A549 (cell line): ENCODE data around the gene PLCB2. TPM values are rescaled to one million over a fixed set of nuclear protein-coding genes. Genes with fewer than 3 reads are reported as not detected.

Experiments
- ATAC-seq, 2 experiments: fragments of 200-7000 bp in 1 of 2; fragments of >200 bp in 1 of 2; cut with Nextera tagmentation in 1 of 2; cut with Tn5 transposase in 1 of 2; 3 replicates each; pipeline versions ENCODE4 v1.8.0 to v1.9.1; 2018 to 2020; ENCODE audit warnings: mild to moderate bottlenecking in 1 of 2, moderate library complexity in 1 of 2
- CTCF ChIA-PET: fragments of 300-600 bp; sonication (Branson Sonifier 250); formaldehyde crosslinking; extraction: SDS; loops from one replicate; lab custom pipeline; 2021; ENCODE audit warnings: antibody characterized with exemption, inconsistent platforms; lab: Yijun Ruan, JAX
- POLR2A ChIA-PET: fragments of 350-600 bp; formaldehyde crosslinking; extraction: SDS; loops from one replicate; lab custom pipeline; 2021; ENCODE audit warnings: antibody characterized with exemption, inconsistent platforms; lab: Yijun Ruan, JAX
- DNase-seq, 2 experiments: peaks; one replicate each; pipeline versions ENCODE4 v3.0.0 to v3.0.0-alpha.2; 2011 to 2016; ENCODE audit warnings: low read depth in 1 of 2, low spot score in 1 of 2
- FAIRE-seq: peaks from 2 replicates; lab custom pipeline; 2011; peaks lifted over from hg19 to GRCh38; lab: Jason Lieb, UNC
- H3K27ac ChIP-seq, 2 experiments: fragments of >200 bp; sonication (Bioruptor Twin); formaldehyde crosslinking; 3 replicates each; pipeline ENCODE4 v1.5.1; 2016 to 2017
- H3K4me1 ChIP-seq: fragments of >200 bp; sonication (Bioruptor Twin); formaldehyde crosslinking; 3 replicates; pipeline ENCODE4 v1.6.1; 2016
- H3K4me2 ChIP-seq: fragments of >200 bp; sonication (Bioruptor Twin); formaldehyde crosslinking; 3 replicates; pipeline ENCODE4 v1.6.1; 2016
- H3K4me3 ChIP-seq: fragments of >200 bp; sonication (Bioruptor Twin); formaldehyde crosslinking; 3 replicates; pipeline ENCODE4 v1.5.1; 2016
- H3K9me3 ChIP-seq: fragments of >200 bp; sonication (Bioruptor Twin); formaldehyde crosslinking; 3 replicates; pipeline ENCODE4 v1.6.1; 2016
- BHLHE40 ChIP-seq: IDR thresholded peaks from 2 replicates; pipeline ENCODE4 v1.6.1; 2012; ENCODE audit warnings: low read depth, low read length, inconsistent platforms
- CBX2 ChIP-seq: fragments of 200-600 bp; sonication (generic); IDR thresholded peaks from 2 replicates; pipeline ENCODE4 v1.6.1; 2016; ENCODE audit warnings: low read depth, mild to moderate bottlenecking, borderline replicate concordance
- CBX8 ChIP-seq: fragments of 200-600 bp; sonication (generic); IDR thresholded peaks from 2 replicates; pipeline ENCODE4 v1.6.1; 2016
- CHD2 ChIP-seq: fragments of 150-350 bp; IDR thresholded peaks from 2 replicates; pipeline ENCODE4 v1.6.1; 2014; ENCODE audit warnings: low read length; ENCODE audit not compliant: partially characterized antibody
- CHD4 ChIP-seq: fragments of 200-600 bp; sonication (generic); IDR thresholded peaks from 2 replicates; pipeline ENCODE4 v1.6.1; 2016; ENCODE audit warnings: antibody characterized with exemption, mild to moderate bottlenecking, borderline replicate concordance
- E2F6 ChIP-seq: IDR thresholded peaks from 2 replicates; pipeline ENCODE4 v1.6.1; 2012; ENCODE audit warnings: low read depth, borderline replicate concordance
- EP300 ChIP-seq, 2 experiments: fragments of >200 bp; sonication (Bioruptor Twin); formaldehyde crosslinking; IDR thresholded peaks; 2 replicates in 1 of 2; 3 replicates in 1 of 2; pipeline ENCODE4 v1.6.1; 2016 to 2017
- HDAC2 ChIP-seq: fragments of 200-600 bp; sonication (generic); IDR thresholded peaks from 2 replicates; pipeline ENCODE4 v1.6.1; 2016
- JUN ChIP-seq, 2 experiments: fragments of >200 bp; sonication (Bioruptor Twin); formaldehyde crosslinking; IDR thresholded peaks; 2 replicates in 1 of 2; 3 replicates in 1 of 2; pipeline ENCODE4 v1.6.1; 2016 to 2017
- KDM1A ChIP-seq: fragments of 200-600 bp; sonication (generic); IDR thresholded peaks from 2 replicates; pipeline ENCODE4 v1.6.1; 2016; ENCODE audit warnings: low read depth, mild to moderate bottlenecking
- MAFK ChIP-seq: fragments of 450-650 bp; IDR thresholded peaks from 2 replicates; pipeline ENCODE4 v1.6.1; 2014; ENCODE audit not compliant: partially characterized antibody
- MAX ChIP-seq: IDR thresholded peaks from 2 replicates; pipeline ENCODE4 v1.6.1; 2012
- NPAS2 ChIP-seq: fragments of 250-450 bp; sonication (Bioruptor Pico); IDR thresholded peaks from 2 replicates; pipeline ENCODE4 v1.8.0; 2022; ENCODE audit warnings: mild to moderate bottlenecking, moderate library complexity, borderline replicate concordance
- PHF8 ChIP-seq: fragments of 200-600 bp; sonication (generic); IDR thresholded peaks from 2 replicates; pipeline ENCODE4 v1.6.1; 2016; ENCODE audit warnings: low read depth, mild to moderate bottlenecking, antibody characterized with exemption, moderate library complexity, borderline replicate concordance
- POLR2A ChIP-seq: IDR thresholded peaks from 2 replicates; pipeline ENCODE4 v1.6.1; 2012; ENCODE audit warnings: mild to moderate bottlenecking, low read length
- RAD21 ChIP-seq, 2 experiments: fragments of >200 bp in 1 of 2; sonication (Bioruptor Twin) in 1 of 2; formaldehyde crosslinking in 1 of 2; IDR thresholded peaks in 1 of 2; conservative IDR thresholded peaks in 1 of 2; 2 replicates in 1 of 2; 3 replicates in 1 of 2; pipeline ENCODE4 v1.6.1; 2012 to 2018; ENCODE audit warnings: inconsistent platforms in 1 of 2
- SREBF2 ChIP-seq: fragments of 450-650 bp; IDR thresholded peaks from 2 replicates; pipeline ENCODE4 v1.6.1; 2014; ENCODE audit warnings: mild to moderate bottlenecking, moderate library complexity
- TFCP2L1 ChIP-seq: fragments of 250-450 bp; sonication (Bioruptor Pico); IDR thresholded peaks from 2 replicates; pipeline ENCODE4 v1.5.0; 2021; ENCODE audit warnings: mild to moderate bottlenecking
- TP53 ChIP-seq: fragments of 250-450 bp; sonication (Bioruptor Pico); IDR thresholded peaks from 2 replicates; pipeline ENCODE4 v1.5.0; 2021; ENCODE audit warnings: mild to moderate bottlenecking, moderate library complexity
- WGBS: methylation state at CpG from one replicate; pipeline ENCODE4 v1.1.6; 2017; ENCODE audit errors: missing lambda C conversion rate; 5-methylcytosine and 5-hydroxymethylcytosine counted together
- polyA plus RNA-seq, 4 experiments: library from polyadenylated mRNA; depleted of rRNA in 3 of 4; stranded (reverse); fragments of >200 nt; fragmentation: RNase III in 1 of 4; extraction: RNeasy Plus Mini Kit Qiagen cat#74134 plus additional on column Dnase treatment in 1 of 4; gene quantifications; 2 replicates in 3 of 4; 3 replicates in 1 of 4; pipeline ENCODE4 v1.2.3, GENCODE V29; 2011 to 2017
- TF ChIP-seq, protein P1 (sequence below): fragments of >200 bp; sonication (Bioruptor Twin); formaldehyde crosslinking; IDR thresholded peaks from 3 replicates; pipeline ENCODE4 v1.5.1; 2016
- TF ChIP-seq, protein P2 (sequence below): fragments of 250-450 bp; sonication (Bioruptor Pico); IDR thresholded peaks from 2 replicates; pipeline ENCODE4 v1.5.0; 2020; ENCODE audit warnings: low read depth, mild to moderate bottlenecking, moderate library complexity
- TF ChIP-seq, protein P3 (sequence below): fragments of >200 bp; sonication (Bioruptor Twin); formaldehyde crosslinking; IDR thresholded peaks from 2 replicates; pipeline ENCODE4 v1.6.1; 2016

PLCB2 gene
- polyA plus RNA-seq, 2 of the 4 experiments (the other 2 are of a cell fraction) = 0.30 to 0.49 TPM

DNA sequence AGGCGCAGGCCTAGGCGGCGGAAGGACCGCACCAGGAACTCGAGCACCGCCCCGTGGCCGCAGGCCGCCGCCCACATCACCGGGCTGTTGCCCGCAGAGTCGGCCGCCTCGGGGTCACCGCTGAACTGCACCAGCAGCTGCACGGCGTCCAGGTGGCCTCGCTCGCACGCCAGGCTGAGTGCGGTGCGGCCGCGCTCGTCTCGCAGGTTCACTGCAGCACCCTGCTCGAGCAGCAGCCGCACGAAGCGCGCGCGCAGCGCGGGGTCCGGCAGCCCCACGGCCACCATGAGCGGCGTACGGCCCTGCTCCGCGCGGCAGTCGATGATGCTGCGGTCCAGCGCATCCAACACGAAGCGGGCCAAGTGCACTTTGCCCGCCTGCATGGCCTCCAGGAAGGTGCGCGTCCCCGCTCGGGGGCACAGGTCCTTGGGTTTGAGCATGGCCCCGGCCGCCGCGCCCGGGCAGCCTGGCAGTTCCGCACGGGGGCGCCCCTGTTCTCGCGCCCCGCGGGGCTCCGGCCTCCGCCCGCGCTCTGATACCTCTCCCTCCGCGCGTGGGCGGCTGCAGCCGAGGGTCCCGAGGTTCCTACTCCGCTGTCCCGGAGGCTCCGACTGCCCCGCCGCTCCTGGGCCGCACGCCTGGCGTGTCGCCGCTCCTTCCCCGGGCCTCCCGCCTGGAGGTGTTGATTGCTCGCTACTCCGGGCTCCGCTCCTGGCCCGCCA, 25.4 kb downstream of the PLCB2 start:
- ChIA-PET POLR2A (no interaction called here), CTCF (interaction anchor here (0.8 to 2.8 kb wide), 16 partner anchors 8 to 237 kb away, joined by 3 to 16 read pairs (median 4); no protein-coding TSS in a partner anchor)
- Histone ChIP-seq H3K4me2 (peak overlapping the region; percentile 91), H3K4me1 (peaks cover 5% of the 10 kb centered on the region; the same call in 1 of the 3 replicates), H3K9me3 (no peaks in the 10 kb centered on the region), H3K27ac (peak overlapping the region; percentile 72 to 86), H3K4me3 (peak overlapping the region; percentile 65)
- DNase-seq (peak; percentile 63 to 64), ATAC-seq (peak; percentile 63 to 81), FAIRE-seq (no peak)
- TF ChIP-seq MAX (peak; percentile 59; the same call in 1 of the 2 replicates), JUN (IDR thresholded peaks at IDR 0.05) (peak in 1 of 2 experiments; percentile 26; a peak in 1 of 5 replicates), SREBF2 (no peak), E2F6 (0 out of 2 replicates have a peak, but pooled peaks have one; percentile 51), TP53 (CRISPR knock-in tag) (no peak), POLR2A (peak; percentile 17)
- TF ChIP-seq, protein P1, sequence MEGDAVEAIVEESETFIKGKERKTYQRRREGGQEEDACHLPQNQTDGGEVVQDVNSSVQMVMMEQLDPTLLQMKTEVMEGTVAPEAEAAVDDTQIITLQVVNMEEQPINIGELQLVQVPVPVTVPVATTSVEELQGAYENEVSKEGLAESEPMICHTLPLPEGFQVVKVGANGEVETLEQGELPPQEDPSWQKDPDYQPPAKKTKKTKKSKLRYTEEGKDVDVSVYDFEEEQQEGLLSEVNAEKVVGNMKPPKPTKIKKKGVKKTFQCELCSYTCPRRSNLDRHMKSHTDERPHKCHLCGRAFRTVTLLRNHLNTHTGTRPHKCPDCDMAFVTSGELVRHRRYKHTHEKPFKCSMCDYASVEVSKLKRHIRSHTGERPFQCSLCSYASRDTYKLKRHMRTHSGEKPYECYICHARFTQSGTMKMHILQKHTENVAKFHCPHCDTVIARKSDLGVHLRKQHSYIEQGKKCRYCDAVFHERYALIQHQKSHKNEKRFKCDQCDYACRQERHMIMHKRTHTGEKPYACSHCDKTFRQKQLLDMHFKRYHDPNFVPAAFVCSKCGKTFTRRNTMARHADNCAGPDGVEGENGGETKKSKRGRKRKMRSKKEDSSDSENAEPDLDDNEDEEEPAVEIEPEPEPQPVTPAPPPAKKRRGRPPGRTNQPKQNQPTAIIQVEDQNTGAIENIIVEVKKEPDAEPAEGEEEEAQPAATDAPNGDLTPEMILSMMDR = peak; percentile 62
- 0% methylated on average over 4 of the region's 92 CpGs for WGBS

DNA sequence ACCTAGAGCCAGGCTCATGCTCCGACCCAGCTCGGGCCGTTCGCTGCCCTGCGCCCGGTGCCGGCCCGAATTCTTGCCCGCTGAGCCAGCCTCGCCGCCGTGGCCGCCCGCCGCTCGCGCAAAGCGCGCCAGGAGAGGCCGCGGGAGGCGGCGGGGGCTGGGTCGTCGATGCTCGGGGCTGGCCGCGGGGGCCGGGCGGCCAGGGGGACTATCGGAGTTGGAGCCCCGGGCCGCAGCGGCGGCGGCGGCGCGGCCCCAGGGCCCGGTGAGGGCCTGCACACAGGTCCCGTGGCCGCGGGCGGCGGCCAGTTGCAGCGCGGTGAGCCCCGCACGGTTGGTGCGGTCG, 26.0 kb downstream of the PLCB2 start:
- ATAC-seq = no peak
- peak overlapping the region; percentile 65 for H3K4me3 ChIP-seq
- peak overlapping the region; percentile 91 for H3K4me2 ChIP-seq
- TF ChIP-seq, protein P2, sequence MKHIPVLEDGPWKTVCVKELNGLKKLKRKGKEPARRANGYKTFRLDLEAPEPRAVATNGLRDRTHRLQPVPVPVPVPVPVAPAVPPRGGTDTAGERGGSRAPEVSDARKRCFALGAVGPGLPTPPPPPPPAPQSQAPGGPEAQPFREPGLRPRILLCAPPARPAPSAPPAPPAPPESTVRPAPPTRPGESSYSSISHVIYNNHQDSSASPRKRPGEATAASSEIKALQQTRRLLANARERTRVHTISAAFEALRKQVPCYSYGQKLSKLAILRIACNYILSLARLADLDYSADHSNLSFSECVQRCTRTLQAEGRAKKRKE = no peak
- TF ChIP-seq RAD21 (conservative IDR thresholded peaks at IDR 0.05 in 1 of 2, IDR thresholded peaks at IDR 0.05 in 1 of 2) = no peak
- TF ChIP-seq TFCP2L1 (CRISPR knock-in tag) = no peak
- TF ChIP-seq, all 56 proteins: peak for 0
- Histone ChIP-seq H3K27ac (peak overlapping the region; percentile 72 to 86), H3K9me3 (no peaks in the 10 kb centered on the region), H3K4me1 (peaks cover 5% of the 10 kb centered on the region; the same call in 1 of the 3 replicates)
- CTCF ChIA-PET = interaction anchor here (0.8 to 2.8 kb wide), 9 partner anchors 9 to 236 kb away, joined by 3 to 12 read pairs (median 3); no protein-coding TSS in a partner anchor
- POLR2A ChIA-PET = no interaction called here
- FAIRE-seq (no peak), DNase-seq (no peak)
- WGBS = no CpG with 5 or more reads among the region's 51 CpGs

GRCh38 chr15:40281057-40281800, 26.5 kb downstream of the PLCB2 start:
- Histone ChIP-seq H3K9me3 (no peaks in the 10 kb centered on the region), H3K27ac (peak overlapping the region in 1 of 2 experiments; percentile 86; a peak in 3 of 6 replicates), H3K4me1 (peaks cover 5% of the 10 kb centered on the region; the same call in 1 of the 3 replicates), H3K4me3 (peak overlapping the region; percentile 65; the same call in 1 of the 3 replicates), H3K4me2 (peak overlapping the region; percentile 91)
- FAIRE-seq (no peak), DNase-seq (no peak), ATAC-seq (no peak)
- TF ChIP-seq CBX2 (no peak), TP53 (CRISPR knock-in tag) (no peak), MAFK (no peak), CHD4 (no peak), E2F6 (no peak), KDM1A (no peak), HDAC2 (no peak), BHLHE40 (no peak), NPAS2 (no peak), POLR2A (no peak), EP300 (IDR thresholded peaks at IDR 0.05) (no peak), PHF8 (no peak), CBX8 (no peak), CHD2 (no peak)
- TF ChIP-seq, protein P2 = no peak
- TF ChIP-seq, protein P3, sequence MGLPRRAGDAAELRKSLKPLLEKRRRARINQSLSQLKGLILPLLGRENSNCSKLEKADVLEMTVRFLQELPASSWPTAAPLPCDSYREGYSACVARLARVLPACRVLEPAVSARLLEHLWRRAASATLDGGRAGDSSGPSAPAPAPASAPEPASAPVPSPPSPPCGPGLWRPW = no peak
- ChIA-PET CTCF (interaction anchor here (0.8 to 19.7 kb wide), 17 partner anchors 9 to 236 kb away, joined by 3 to 658 read pairs (median 4); partner anchors contain the start of genes CCDC9B, KNSTRN, PAK6 and PLCB2), POLR2A (interaction anchor here (0.7 kb wide), 1 partner anchor 57 kb away, joined by 3 read pairs; no protein-coding TSS in a partner anchor)
- 90% methylated on average over 24 of the region's 43 CpGs for WGBS
